NCI-H2196 (cell line): ENCODE data around the gene CHST8.

ENCODE experiments used
- DNase-seq: peaks from one replicate; lab custom pipeline; 2025; ENCODE audit not compliant: unreplicated experiment; lab: John Stamatoyannopoulos, UW

The CHST8 gene

DNA sequence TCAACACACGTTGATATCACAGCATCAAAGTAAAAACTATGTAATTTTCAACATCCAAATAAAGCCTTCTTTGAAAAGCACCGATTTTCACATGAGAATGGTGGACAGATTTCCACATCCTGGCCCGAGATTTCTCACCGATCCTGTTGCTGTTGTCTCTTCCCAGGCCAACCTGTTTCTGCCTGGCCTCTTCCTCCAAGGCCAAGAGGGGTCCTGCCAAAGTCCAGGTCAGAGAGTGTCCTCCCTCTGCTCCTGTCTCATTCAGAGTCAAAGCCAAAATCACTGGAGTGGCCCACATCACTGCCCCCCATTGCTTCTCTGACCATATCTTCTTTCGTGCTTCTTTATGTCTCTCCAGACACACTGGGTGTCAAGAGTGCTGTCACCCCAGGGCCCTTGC lies 49.5 kb downstream of the CHST8 start:
- no peak for DNase-seq

DNA sequence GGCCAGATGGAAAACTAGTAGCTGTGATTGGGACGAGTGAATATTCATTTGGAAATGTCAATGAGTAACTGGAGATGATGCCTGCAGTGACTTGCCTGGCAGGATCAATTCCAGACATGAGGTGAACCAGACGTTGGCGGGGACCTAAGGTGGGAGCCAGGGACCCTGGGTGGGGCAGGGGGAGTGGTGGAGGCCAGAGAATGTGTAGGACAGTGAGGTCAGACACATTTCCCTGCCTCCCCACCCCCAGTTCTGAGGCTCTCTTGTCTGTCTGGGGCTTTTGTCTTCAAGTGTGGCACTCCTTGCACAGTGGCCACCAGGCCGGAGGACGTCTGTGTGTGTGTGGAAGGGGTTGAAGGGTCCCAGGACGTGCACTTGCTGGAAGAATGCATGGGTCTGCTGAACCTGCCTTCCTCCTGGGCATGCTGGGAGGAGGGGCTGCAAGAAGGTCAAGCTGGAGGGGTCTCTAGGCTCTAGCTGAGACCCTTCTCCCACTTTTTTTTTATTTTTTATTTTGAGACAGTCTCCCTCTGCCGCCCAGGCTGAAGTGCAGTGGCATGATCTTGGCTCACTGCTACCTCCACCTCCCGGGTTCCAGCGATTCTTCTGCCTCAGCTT lies 51.6 kb downstream of the CHST8 start:
- DNase-seq = no peak

DNA sequence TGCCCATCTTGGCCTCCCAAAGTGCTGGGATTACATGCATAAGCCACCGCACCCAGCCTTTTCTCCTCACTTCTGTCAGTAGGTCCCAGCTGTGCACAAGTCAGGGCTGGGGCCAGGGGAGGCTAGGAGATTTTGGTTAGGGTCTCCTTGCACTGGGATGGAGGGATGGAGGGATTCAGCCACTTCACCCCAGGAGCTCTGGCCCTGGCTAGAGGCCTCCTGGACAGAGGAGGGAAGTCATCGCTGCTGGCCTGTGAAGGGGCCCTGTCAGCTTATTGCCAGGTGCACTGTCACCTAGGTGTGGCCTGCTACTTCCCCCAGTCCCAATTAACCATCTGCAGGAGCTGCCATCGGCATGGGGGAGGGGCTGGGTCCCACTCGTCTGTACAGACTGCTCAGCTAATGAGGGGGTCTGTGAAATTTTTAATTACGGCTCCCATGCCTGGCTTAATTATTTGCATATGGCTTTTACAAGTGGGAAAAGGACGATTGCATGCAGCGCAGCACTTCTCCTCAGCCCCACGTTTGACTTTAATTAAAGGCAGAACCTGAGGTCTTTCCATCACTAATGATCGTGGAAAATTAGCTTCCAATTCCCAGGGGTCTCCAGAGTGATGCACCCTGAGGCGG lies 52.4 kb downstream of the CHST8 start:
- DNase-seq = no peak

DNA sequence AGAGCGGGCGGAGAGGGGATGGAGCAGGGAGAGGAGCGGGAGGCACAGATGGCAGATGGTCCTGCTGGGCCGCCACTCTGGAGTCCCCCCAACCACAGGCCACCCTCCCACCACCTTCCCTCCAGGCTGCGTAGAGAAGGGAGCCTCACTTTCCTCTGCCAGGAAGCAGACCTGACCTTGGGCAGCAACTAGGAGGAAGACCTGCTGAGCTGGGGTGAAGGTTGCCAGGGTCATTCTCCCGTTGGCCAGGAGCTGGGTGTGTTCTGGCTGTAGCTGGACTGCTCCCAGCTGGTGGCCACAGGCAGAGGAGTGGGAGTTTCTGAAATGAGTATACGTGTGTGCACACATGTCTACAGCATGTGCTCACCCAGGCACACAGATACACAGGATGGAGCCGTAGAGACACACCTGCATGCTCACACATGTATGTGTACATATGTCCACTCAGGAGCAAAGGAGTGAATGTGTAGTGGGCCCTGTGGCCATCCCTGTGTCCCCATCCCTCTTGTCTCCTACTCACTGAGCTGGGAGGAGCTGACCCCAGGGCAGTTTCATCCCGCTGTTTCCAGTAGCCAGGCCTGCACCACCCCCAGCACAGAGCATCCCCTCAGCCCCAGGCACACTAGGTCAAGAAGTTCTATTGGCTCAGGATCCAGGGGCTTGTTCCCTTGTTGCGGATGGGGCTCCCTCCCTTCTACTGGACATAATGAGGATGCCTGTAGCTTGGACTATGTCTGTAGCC lies 53.0 kb downstream of the CHST8 start:
- DNase-seq = no peak

DNA sequence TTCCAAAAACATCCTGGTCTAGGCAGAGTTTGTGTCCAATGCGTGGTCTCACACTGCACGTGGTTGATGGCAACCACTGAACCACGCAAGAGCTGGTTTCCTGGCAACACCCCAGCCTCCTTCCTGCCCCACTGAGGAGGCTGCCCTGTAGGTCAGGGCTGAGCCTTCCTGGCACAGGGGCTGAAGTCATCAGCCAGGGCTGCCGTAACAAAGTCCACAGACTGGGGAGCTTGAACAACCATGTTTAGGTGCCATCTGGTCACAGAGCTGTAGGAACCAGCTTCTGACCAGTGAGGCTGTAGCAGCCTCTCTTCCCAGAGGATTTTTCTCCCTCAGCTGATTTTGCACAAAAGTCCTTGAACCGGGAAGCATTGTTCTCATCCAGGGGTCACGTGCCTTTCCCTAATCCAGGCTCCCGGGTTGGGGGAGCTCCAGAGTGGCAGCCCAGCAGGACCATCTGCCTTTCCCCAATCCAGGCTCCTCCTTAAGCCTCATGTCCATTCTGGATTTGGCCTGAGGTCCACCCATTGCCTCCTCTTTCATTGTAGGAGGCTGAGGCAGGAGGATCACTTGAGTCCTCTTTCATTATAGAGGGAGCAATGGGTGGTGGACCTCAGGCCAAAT lies 53.9 kb downstream of the CHST8 start:
- peak; percentile 34 for DNase-seq

DNA sequence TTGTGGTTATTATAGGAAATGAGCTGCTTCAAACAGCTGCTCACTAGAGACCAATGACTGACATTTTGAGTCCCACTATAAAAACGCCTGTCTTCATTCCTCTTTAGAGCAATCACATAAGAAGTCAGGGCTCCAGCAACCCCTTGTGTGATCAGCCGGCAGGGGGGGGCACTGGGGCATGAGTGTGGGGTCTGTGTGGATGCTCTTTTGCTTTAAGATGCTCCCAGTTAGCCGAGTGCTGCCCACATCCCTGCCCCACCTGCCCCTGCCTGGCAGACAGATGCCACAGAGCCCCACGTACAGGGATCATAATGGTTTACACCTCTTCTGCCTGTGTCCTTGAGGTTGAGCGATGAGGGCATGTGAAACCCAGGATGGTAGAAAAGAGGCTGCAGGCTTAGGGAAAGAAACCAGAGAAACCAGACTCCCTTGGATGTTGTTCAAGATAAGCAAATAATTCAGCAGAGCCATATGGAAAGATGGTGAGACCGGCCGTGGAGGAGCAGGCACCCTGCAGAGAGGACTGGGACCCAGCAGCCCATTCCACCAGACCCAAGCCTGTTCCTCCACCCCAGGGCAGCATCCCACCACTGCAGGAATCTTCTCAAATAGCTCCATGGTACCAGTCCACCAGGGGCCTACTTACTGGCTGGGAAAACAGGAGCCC lies 55.4 kb downstream of the CHST8 start:
- DNase-seq = peak; percentile 6

DNA sequence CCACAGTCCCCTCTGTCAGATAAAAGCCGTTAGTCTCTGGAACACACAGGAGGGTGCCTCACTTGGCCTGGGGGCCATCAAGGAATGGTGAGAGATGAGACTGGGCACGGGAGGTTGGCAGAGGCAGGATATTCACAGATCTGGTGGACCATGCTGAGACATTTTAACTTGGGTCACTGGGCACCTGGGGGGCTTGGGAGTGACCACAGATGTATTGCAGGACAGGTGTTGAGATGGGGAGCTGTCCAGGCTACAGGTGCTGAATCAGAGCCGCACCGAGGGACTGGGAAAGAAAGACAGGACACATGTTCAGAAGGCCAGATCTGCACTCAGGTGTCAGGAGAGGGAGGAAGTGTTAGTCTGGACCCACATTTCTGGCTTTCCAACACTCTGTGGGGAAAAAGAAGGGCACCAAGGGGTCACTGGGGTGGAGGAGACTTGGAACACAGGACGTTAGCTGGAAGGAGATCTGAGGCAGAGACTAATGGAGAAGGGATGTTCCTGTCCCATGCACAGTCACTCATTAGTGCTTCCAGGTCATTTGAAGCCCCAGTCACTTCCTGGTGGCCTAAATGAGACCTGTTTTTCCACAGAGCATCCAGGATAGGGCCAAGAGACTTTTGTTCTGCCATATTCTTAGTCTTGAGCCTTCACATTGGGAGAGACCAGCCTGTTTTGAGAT lies 56.1 kb downstream of the CHST8 start:
- DNase-seq = no peak

DNA sequence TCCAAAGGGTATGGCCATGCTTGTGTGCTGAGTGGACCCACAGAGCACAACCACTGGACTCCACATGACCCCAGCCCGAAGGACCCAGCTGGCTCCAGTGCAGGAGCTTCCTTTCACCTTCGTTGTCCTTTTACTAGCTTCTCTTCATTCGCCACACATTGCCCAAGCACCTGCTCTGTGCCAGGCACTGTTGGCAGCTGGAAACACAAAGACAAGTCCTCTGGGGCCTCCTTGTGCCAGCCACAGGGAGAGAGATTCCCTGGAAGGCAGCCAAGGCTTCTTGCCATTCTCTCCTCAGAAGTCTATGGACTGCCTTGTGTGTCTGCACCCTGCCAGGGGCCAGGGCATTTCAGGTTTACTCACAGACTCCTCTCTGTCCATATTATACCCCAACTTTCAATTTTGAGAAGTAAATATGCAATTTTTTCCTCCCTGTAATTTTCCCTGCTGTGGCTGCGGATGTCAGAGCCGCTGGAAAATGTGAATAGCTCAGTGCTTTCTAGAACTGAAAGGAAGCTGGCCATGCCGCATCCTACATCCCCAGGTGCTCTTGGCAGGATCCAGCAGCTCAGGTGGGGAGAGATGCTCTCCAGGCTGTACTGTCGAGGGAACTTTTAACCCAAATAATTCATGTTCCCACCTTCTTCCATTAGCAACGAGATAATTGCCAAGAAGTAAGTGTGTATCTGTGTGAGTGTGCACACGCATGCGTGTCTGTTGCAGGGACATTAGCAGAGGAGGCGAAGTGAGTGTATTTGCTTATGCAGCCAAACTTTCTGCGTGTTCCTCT lies 57.2 kb downstream of the CHST8 start:
- DNase-seq = peak; percentile 90

DNA sequence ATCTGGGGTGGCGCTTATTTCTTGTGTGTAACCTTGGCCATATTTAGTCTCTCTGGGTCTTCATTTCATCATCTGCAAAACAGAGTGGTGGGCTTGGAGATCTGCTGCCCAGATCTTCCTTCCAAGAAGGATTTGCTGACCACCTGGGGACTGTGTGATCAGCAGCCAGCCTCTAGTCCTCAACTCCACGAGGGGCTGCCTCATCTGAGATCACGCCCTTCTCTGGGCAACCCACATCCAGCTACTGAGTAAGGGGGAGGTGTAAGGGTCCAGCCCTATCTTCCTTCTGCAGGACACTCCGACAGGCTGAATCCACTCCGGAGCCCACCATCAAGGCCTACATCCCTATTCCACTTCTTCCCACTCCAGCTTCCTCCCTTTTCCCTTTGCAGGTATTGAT lies 57.9 kb downstream of the CHST8 start:
- no peak for DNase-seq

DNA sequence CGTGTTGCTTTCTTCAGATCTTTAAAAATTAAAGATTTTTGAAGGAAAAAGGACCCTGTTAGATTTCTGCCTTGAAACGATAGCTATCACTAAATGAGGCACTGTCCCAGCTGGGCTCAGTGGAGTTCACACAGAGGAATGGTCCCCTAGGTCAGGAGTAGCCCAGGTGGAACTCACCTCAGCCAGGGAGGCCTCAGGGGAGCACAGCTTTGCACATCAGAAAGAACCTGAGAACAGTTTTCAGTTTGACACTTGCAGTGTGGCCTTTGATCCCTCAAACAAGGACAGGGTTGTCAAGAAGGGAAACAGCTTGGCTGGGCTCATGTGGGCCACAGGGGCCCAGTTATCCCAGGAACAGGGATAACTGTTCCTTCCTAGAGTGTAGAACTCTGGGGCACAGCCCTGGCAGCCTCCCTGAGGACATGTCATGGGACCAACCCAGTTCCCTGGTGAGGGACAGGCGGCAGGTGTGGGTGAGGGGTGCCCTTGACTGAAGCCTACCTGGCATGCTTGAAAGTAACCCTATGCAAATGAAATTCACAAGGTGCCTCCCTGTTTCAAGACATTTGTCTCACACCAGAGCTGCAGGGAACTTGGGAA lies 59.4 kb downstream of the CHST8 start:
- no peak for DNase-seq

DNA sequence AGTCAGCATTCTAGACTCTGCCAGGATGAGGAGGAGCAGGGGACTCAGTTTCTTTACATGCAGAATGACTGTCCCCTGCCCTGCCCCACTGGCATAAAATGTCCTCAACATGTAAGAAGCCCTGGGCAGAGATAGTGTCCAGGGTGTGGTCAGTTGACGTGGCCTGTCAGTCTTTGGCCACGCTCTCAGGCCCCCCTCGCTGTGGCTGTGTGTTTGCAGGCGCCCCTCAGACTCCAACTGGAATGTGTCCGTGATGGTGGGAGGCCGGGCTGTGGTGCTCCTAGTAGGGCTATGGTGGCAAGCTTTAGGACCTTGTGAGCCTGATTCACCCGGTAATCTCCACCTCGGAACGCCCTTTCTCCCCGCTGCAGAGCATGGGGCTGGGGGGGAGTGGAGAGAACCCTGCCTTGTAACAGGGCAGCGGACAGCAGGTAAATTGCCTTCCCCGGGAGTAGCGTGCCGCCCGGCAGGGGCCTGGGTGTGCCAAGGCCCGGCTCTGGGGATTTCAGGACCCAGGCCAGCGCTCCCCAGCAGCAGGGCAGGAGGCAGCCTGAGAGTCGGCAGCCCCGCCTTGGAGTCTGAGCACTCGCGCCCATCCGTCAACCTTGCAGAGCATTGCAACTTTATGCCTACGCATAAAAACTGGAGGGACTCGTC lies 62.3 kb downstream of the CHST8 start:
- DNase-seq = no peak

DNA sequence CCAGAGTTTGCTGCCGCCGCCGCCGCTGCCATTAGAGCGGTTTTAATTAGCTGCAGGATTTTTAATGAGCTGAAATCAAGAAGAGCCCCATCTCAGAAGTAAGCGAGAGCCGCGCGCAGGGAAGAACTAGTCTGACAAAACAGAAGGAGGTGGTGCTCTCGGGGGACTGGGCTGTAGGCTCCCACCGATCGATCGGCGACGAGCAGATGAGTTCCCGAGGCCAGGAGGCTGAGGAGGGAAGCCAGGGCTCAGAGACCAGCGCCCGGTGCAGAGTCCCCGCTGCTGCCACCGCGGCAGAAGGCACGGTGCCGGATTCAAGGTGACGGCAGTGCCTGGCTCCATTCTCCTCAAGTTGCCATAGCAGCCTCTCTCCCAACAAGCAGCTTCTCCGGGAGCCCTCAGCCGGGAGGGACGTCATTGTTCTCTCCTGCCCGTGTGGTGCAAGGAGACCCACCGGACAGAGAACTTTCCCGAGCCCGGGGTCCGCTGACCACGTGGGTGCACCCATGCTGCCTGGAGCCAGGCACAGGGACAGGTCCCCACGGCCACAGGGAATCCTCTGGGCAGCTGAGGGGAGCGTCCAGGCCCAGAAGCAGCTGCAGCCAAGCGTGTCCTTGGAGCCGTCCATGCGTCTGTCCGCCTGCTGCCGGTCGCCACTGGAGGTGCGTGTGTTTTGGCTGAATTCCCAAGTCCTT lies 62.9 kb downstream of the CHST8 start:
- DNase-seq = peak; percentile 26

DNA sequence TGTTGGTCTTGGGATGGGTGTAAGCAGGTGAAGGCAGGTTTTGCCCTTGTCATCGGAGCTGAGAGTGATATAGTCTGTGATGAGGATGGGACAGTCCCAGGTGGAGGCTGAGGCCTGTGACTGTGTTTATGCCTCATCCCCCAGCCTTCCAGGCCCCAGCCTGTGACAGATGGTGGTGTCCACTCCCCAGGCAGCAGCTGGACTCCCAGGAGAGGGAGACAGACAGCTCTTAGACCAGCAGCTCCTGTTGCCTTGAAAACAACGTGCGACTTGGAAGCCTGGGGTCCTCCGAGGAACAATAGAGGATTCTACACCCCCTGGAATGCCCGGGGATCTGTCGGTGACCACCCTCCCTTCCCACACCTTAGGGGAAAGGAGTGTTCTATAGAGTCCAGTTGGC lies 63.8 kb downstream of the CHST8 start:
- DNase-seq = no peak

DNA sequence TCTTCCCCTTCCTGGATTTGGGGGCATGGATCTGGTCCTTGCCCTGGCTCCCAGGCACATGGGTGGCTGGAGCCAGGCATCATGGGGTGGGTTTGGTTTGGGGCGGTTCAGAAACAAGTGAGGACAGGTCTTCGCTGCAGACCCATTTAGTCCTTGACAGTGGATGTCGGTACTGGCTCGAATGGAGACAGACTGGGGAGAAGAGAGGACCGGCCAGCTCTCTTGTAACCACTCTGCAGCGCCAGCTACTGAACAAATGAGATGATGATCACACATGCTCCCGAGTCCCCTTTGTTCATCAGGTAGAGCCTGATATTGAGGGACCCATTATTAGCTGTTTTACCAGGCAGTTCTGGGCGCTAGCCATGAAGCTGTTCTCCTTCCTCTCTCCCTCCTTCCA lies 64.5 kb downstream of the CHST8 start:
- DNase-seq = no peak

DNA sequence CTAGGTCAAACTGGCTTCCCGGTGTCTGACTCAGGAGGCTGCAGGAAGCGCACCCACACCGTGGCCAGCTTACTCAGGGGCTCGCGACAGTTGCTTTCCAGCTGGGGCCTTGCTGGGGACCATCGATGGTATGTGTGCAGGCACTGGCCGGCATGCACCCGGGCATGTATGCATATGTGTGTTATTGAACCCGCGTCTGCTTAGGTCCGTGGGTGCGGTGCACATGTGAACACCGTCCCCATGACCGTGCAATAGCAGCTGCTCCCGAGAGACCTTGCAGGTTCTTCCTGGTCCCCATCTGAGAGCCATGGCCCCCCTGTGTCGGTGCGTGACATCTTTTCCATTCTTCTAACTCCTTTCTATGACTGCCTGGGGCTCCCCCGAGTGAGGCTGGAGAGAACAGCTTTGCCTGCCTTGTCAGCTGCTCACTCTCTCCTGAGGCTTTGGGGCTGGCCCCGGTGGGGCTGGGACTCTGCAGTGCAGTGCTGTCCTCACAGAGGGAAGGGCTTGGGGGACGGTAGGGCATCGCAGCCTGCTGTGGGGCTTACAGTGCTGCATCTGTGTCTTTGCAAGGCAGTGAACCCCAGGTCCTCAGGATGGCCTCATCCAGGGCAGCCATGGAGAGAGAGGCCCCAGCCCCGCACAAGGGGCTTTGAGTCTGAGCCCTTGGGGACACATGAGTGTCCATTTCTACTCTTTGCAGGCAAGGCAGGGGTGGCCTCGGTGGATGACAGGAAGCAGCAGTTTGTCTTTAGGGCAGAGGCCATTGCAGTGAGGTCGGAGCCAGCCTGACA lies 65.1 kb downstream of the CHST8 start:
- no peak for DNase-seq

DNA sequence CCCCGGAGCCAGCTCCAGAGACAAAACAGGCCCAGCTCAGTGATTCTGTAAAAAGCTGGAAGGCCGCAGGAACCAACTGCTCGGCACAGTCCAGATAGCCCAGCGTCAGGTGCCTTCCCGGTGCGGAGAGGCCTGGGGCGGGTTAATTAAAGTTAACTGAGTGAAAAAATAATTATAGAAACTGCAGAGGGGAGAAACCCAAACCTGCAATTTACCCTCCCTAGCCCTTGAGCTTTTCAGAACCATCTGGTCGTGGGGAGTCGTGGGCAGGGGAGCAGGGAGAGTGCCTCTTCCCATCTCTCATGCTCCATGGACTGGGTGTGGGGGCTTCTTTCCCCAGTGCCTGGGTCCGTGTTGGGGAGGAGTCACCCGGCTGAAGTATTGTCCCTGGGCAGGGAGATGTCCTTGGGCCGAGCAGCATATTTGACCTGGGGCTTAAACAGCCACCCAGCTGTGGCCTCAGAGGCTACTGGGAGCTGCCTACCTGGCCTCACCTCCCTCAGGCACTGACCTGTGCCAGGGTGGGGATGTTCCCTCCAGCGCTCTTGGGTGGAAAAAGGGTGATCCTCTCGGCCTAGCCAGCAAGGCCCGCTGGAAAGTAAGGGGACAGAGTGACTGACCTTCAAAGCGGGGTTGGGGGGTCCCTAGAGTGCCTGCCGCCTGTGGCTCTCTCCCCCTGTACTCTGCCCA lies 65.9 kb downstream of the CHST8 start:
- no peak for DNase-seq
